ENCODE data around the gene ANGPT4. TPM values are rescaled to one million over a fixed set of nuclear protein-coding genes. Genes with fewer than 3 reads are reported as not detected.
"Not testable (repeated sequence)": the region's sequence is repeated elsewhere in the genome, so short reads cannot be mapped to it uniquely, and the experiment has no call there.

Gene ANGPT4
- total and polyA plus RNA-seq, 2 of the 8 experiments (the other 6 are each of a cell fraction or from before 2014, with no cell fraction given): 0.07 to 0.33 TPM

GRCh38 chr20:892371-892770, 23.8 kb downstream of the ANGPT4 start:
- H3K36me3 ChIP-seq (ENCODE audit: control insufficient read depth in 2 of 4, insufficient read depth in 4 of 4, low read length in 3 of 4); H3K23ac ChIP-seq (ENCODE audit: insufficient read length); H2BK120ac ChIP-seq (replicated peaks; ENCODE audit: low read depth, low read length); FAIRE-seq; H3K23me2 ChIP-seq (ENCODE audit: low read depth, low read length); H2BK5ac ChIP-seq (ENCODE audit: low read depth, low read length); H3K79me1 ChIP-seq (ENCODE audit: low read depth, low read length); H4K91ac ChIP-seq (replicated peaks; ENCODE audit: insufficient read length, low read length); H3K4me3 ChIP-seq (ENCODE audit: extremely low read depth in 1 of 4, insufficient read depth in 2 of 4, low read depth in 3 of 4, low read length in 4 of 4); H3K9ac ChIP-seq (replicated peaks in 1 of 4; ENCODE audit: extremely low read depth in 1 of 4, low read depth in 3 of 4, low read length in 3 of 4); H3K27ac ChIP-seq (ENCODE audit: low read depth, low read length); H3K56ac ChIP-seq (replicated peaks; ENCODE audit: insufficient read length, low read depth, low read length); H2BK12ac ChIP-seq (ENCODE audit: low read depth, low read length); H3K4me1 ChIP-seq (replicated peaks in 1 of 4; ENCODE audit: control insufficient read depth in 3 of 4, insufficient read depth in 4 of 4, low read length in 3 of 4); H2AFZ ChIP-seq (ENCODE audit: low read length); H3K4ac ChIP-seq (replicated peaks; ENCODE audit: insufficient read length, low read depth, low read length); H4K8ac ChIP-seq (ENCODE audit: extremely low read depth, insufficient read depth, low read length); H2AK5ac ChIP-seq (ENCODE audit: low read depth, low read length); DNase-seq (ENCODE audit: low read depth in 1 of 2, low spot score in 2 of 2); H3K79me2 ChIP-seq (ENCODE audit: control insufficient read depth in 1 of 2, insufficient read depth in 2 of 2, low read length in 2 of 2); H3K18ac ChIP-seq (ENCODE audit: extremely low read depth, low read length); H2BK15ac ChIP-seq (ENCODE audit: low read length); H4K20me1 ChIP-seq (replicated peaks in 1 of 2; ENCODE audit: control insufficient read depth in 1 of 2, insufficient read depth in 2 of 2, low read length in 2 of 2); H3K27me3 ChIP-seq (replicated peaks in 1 of 4; ENCODE audit: control insufficient read depth in 3 of 4, extremely low read depth in 1 of 4, insufficient read depth in 3 of 4, low read length in 3 of 4); H2BK20ac ChIP-seq (ENCODE audit: low read length); H4K5ac ChIP-seq (ENCODE audit: insufficient read length, low read depth, low read length); H3K4me2 ChIP-seq (ENCODE audit: insufficient read depth in 1 of 2, low read depth in 2 of 2, low read length in 2 of 2); H3K9me3 ChIP-seq (ENCODE audit: insufficient read depth in 2 of 2, low read depth in 1 of 2, low read length in 1 of 2); H3K14ac ChIP-seq (ENCODE audit: insufficient read length): not testable (repeated sequence)
- ChIA-PET CTCF (ENCODE audit: partially characterized antibody) (interaction anchor here (0.7 to 14.5 kb wide), 3 partner anchors 19 to 78 kb away, joined by 3 to 191 read pairs (median 75); no protein-coding TSS in a partner anchor), POLR2A (ENCODE audit: partially characterized antibody) (interaction anchor here (1.7 kb wide), 1 partner anchor 73 kb away, joined by 4 read pairs; no protein-coding TSS in a partner anchor)
- WGBS, 2 experiments (ENCODE audit: extremely low coverage in 1 of 2, insufficient coverage in 1 of 2, insufficient read length in 1 of 2, insufficient replicate concordance in 2 of 2, low coverage in 1 of 2, low lambda C conversion rate in 2 of 2, missing lambda C conversion rate in 1 of 2): 79% methylated on average over 5 of the region's 5 CpGs; no CpG with 5 or more reads in 1 of the 2 experiments
